Activated CD8-positive, alpha-beta memory T cell treated with anti-CD3 and anti-CD28 coated beads for 36 hours (primary cell): ENCODE data around the gene KCNJ14. TPM values are rescaled to one million over a fixed set of nuclear protein-coding genes. Genes with fewer than 3 reads are reported as not detected.

Experiments
- CTCF ChIA-PET: fragments of 350-600 bp; sonication (Branson Sonifier 250); formaldehyde crosslinking; loops from one replicate; lab custom pipeline; 2021; ENCODE audit warnings: antibody characterized with exemption; lab: Charles Lee
- POLR2A ChIA-PET: fragments of 350-600 bp; sonication (Branson Sonifier 250); formaldehyde crosslinking; loops from one replicate; lab custom pipeline; 2021; ENCODE audit warnings: antibody characterized with exemption; lab: Charles Lee
- total RNA-seq, 2 experiments: library from RNA; stranded (reverse); gene quantifications; one replicate each; pipeline ENCODE4 v1.2.3, GENCODE V29; 2021

The KCNJ14 gene
- 1 to 10 TPM; 1.6 TPM for total RNA-seq

DNA sequence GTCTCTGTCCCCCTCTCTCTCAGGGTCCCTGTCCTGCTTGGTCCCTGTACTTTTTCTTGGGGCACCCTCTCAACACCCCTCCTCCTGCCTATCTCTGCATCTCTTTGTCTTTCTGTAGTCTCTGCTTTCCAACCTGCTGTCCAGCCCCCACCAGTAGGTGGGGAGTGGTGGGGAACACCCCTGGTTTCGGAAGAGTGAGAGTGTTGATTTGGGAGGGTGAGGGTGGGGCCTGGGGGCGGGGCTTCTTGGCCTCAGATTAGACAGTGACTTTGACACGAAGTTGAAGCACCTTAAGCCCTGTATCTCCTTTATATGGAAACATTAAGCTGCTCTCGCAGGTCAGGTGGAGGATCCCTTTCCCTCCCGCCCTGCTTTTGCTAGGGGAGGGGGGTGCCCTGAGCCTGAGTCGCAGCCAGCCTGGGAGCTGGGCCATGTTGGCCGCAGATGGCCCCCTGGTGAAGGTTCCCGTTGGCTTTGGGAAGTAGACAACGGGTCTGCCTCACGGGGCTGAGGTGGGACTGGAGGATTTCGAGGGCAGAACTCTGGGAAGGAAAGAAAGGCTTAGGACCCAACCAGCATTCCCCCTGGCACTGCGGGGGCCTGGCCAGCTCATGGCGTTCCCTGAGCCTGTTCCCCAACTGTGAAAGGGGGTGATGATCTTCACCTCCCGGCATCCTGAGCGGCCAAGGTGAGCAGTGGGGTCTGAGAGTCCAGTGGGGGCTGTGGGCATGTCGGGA, at the start of gene KCNJ14:
TSS of gene KCNJ14 (plus strand) at position 404 of the 737 bp plus-strand sequence. CDS start 6,151 bp downstream, outside the sequence.
- ChIA-PET POLR2A (no interaction called here), CTCF (no interaction called here)

DNA sequence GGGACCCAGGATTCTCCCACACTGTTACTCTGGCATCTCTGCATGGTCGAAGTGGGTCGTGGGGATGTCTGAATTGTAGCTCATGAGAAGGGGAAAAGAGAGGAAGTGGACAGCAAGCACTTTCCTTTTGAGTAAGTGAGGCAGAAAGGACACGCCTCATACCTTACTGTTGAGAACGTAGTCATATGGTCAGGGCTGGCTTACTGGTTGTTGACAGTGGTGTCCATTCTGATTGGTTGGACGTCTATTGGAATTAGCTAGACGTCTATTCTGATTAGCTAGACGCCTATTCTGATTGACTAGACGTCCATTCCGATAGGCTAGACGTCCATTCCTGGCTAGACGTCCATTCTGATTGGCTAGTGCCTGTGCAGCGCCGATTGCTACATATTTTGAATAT, 49.5 kb upstream of the KCNJ14 start:
- ChIA-PET POLR2A (no interaction called here), CTCF (interaction anchor here (1.0 kb wide), 1 partner anchor 48 kb away, joined by 3 read pairs; no protein-coding TSS in a partner anchor)

DNA sequence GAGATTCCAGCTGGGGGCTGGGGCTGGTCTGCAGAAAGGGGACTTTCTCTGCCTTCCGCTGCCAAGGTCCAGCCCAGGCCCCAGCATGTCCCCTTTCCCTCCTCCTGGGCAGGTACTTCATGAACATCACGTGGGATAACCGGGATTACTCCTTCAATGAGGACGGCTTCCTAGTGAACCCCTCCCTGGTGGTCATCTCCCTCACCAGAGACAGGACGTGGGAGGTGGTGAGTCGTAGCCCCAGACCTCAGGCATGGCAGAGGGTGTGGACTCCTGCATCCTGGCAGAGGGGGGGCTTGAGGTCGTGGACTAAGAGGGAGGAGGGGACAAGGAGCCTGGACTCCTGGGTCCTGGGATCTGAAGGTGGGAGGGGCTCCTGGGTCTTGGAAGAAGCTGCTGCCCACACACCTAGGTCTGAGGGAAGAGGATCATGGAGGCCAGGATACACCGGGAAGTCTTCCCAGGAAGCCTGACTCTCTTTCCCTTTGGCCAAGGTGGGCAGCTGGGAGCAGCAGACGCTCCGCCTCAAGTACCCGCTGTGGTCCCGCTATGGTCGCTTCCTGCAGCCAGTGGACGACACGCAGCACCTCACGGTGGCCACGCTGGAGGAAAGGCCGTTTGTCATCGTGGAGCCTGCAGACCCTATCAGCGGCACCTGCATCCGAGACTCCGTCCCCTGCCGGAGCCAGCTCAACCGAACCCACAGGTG, 41.3 kb upstream of the KCNJ14 start:
- ChIA-PET POLR2A (interaction anchor here (0.6 kb wide), 1 partner anchor 122 kb away, joined by 4 read pairs; no protein-coding TSS in a partner anchor), CTCF (interaction anchor here (0.9 kb wide), 1 partner anchor 30 kb away, joined by 3 read pairs; no protein-coding TSS in a partner anchor)

DNA sequence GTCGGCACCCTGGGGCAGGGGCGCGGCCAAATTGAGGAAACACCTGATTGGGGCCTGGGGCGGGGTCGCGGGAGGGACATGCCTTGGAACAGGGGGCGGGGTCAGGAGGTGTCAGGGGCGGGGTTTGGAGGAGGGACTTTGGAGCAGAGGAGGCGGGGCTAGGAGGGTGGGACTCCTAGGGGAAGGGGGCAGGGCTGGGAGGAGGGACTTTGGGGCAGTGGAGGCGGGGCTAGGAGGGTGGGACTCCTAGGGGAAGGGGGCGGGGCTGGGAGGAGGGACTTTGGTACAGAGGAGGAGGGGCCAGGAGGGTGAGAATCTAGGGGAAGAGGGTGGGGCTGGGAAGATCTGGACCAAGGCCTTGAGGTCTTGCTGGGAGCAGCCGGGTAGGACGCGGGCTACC, 40.0 kb upstream of the KCNJ14 start:
- ChIA-PET POLR2A (no interaction called here), CTCF (interaction anchor here (0.9 kb wide), 1 partner anchor 29 kb away, joined by 3 read pairs; no protein-coding TSS in a partner anchor)

DNA sequence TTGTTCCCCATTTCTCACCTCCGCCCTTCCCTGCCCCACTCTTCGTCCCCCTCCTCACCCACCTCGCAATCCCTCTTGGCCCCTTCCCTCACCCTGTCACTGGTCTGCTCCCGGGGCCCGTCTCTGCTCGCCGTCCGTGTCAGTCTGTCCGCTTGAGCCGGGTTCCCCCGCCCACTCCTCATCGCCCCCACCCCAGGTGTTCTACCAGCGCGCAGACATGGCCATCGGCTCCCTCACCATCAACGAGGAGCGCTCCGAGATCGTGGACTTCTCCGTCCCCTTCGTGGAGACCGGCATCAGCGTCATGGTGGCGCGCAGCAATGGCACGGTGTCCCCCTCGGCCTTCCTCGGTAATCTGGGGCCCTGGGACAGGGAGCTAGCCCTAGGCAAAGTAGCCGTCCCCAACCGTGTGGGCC, 39.6 kb upstream of the KCNJ14 start:
- POLR2A ChIA-PET = no interaction called here

DNA sequence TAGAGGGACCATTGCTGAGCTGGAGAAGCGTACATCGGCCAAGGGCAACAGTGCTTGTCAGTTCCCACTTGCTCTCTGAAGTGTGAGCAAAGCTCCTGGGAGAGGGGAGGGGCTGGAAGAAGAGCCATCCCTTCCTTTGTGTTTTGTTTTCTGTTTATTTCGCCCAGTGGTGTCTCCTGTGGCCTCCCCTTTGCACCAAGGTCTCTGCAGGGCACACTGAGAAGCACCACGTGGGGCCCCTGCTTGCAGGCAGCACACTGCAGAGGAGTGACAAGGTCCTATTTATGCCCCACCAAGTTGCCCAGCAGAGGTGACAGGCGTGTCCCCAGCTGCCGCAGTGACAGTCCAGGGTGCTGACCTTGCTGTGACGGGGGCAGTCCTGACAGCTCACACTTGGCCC, 38.0 kb upstream of the KCNJ14 start:
- POLR2A ChIA-PET = no interaction called here
- CTCF ChIA-PET = interaction anchor here (0.6 kb wide), 1 partner anchor 65 kb away, joined by 3 read pairs; no protein-coding TSS in a partner anchor

More for the DNA sequence above, 39.6 kb upstream of the KCNJ14 start:
- CTCF ChIA-PET = interaction anchor here (0.6 kb wide), 1 partner anchor 25 kb away, joined by 3 read pairs; the partner anchor contains the start of gene KDELR1

DNA sequence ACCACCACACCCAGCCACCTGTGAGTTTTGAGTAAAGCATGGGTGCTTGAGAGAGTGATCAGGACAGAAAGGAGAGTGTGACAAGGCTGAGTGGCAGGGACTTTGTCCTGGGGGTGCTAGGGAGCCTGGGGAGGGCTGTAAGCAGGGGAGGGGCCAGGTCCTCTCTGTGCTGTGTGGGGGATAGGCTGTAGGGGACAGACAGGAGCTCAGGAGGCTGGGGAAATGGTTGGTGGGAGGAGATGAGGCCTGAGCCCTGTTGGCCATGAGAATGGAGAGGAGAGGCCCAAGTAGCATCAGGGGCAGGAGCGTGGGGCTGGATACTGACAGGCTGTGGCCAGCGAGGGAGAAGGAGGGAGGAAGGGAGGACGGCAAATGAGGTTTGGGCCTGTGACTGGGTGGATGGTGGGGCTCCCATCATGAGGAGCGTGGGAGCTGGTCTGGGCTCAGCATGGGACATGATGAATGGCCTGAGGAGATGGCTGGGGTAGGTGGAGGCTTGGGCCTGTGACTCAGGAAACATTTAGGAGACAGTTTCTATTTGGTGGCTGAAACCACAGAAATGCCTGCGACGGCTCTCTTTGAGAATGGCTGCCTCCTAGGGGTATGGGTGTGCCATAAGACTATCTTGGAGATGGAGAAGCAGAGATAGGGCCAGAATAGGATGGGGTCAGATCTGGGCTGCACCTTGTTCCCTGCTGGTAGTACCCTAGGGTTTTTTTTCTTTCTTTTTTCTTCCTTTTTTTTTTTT, 36.9 kb upstream of the KCNJ14 start:
- POLR2A ChIA-PET = interaction anchor here (0.5 to 1.4 kb wide), 3 partner anchors 38 to 56 kb away, joined by 4 to 6 read pairs (median 5); no protein-coding TSS in a partner anchor
- CTCF ChIA-PET = interaction anchor here (0.7 to 1.1 kb wide), 3 partner anchors 17 to 23 kb away, joined by 3 to 5 read pairs (median 4); no protein-coding TSS in a partner anchor

DNA sequence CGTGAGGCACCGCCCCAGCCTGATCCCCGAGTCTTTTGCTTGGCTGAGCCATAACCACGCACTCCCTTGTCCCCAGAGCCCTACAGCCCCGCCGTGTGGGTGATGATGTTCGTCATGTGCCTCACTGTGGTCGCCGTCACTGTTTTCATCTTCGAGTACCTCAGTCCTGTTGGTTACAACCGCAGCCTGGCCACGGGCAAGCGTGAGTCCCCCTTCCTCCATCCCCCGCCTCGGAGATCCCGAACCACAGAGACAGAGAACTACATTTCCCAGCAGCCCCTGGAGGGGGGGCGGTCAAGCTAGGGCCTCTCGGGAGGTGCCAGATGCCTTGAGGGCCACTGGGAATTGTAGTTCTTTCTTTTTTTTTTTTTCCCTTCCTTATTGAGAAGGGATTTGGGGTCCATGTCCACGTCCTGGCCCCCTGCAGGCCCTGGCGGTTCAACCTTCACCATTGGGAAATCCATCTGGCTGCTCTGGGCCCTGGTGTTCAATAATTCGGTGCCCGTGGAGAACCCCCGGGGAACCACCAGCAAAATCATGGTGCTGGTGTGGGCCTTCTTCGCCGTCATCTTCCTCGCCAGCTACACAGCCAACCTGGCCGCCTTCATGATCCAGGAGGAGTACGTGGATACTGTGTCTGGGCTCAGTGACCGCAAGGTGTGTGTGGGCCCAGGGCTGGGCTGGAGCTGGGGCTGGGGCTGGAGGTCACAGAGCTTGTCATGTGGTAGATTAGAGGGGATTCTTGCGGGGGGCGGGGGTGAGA, 36.0 kb upstream of the KCNJ14 start:
- ChIA-PET POLR2A (interaction anchor here (0.5 to 1.4 kb wide), 2 partner anchors 57 to 120 kb away, joined by 5 to 7 read pairs; no protein-coding TSS in a partner anchor), CTCF (interaction anchor here (0.9 to 1.1 kb wide), 2 partner anchors 18 to 24 kb away, joined by 3 to 5 read pairs; no protein-coding TSS in a partner anchor)

DNA sequence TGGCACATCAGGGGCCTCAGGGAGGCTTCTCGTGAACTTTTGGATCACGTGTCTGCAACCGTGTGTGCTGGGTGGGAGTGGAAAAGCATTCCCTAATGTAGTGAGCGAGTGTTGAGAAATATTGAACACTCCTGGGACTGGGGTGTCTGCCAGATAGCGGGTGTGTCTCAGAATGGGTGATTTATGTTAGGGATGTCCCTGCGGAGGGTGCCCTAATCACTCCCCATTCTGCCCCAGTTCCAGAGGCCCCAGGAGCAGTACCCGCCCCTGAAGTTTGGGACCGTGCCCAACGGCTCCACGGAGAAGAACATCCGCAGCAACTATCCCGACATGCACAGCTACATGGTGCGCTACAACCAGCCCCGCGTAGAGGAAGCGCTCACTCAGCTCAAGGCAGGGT, 33.8 kb upstream of the KCNJ14 start:
- CTCF ChIA-PET = no interaction called here
- POLR2A ChIA-PET = no interaction called here

DNA sequence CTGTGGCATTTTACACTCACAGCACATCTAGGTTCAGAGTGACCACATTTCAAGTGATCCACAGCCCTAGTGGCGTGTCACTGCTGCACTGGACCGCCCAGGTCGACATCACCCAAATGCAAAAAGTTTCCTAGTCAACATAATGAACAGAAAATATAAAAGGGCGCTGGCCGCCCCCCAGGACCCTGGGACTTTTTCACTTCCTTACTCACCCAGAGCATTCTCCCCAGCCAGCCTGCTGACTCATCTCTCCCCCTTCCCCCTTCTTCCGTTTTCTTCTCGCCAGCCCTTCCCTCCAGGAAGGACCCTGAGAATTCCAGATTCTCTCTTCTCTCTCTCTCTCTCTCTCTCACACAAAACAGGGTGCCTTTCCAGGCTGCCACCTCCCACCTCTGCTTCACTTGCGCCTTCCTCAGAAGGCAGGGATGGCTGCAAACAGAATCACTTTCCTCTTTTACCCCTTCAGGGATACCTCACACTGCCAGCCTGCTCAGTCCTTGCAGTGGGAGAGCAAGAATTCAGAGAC, 30.6 kb upstream of the KCNJ14 start:
- ChIA-PET CTCF (no interaction called here), POLR2A (no interaction called here)

DNA sequence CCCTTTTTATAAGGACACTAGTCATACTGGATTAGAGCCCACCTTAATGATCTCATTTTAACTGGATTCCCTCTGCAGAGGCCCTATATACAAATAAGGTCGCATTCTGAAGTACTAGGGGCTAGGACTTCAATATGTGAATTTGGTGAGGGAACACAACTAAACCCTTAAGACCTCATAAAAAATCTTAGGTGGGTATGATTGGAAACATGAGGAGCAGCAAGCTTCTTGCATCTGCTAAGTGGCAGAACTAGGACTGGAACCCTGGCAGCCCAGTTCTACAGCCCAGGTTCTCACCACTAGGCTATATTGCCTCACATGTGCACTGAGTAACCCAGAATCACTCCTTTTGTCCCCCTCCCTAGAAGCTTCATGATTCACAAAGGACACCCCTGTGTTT, 26.7 kb upstream of the KCNJ14 start:
- POLR2A ChIA-PET = no interaction called here
- CTCF ChIA-PET = interaction anchor here (0.5 kb wide), 1 partner anchor 77 kb away, joined by 3 read pairs; no protein-coding TSS in a partner anchor

DNA sequence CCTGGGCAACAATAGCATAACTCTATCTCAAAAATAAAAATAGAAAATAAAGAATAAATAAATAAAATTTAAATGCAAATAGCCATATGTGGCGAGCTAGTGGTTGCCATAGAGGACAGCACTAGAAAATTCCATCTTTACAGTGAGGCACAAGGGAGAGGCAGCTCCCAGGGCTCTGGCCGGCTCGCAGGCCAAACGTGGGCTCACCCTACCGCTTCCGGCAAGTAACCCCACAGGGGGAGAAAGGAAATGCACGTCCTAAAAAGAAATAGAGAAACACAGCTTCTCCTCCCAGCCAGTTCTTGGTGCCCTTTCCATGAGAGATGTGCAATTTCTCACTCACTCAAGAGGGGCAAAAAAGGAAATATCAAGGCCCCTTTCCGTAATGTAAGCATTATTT, 22.0 kb upstream of the KCNJ14 start:
- ChIA-PET POLR2A (no interaction called here), CTCF (interaction anchor here (1.2 kb wide), 1 partner anchor 10 kb away, joined by 7 read pairs; no protein-coding TSS in a partner anchor)

DNA sequence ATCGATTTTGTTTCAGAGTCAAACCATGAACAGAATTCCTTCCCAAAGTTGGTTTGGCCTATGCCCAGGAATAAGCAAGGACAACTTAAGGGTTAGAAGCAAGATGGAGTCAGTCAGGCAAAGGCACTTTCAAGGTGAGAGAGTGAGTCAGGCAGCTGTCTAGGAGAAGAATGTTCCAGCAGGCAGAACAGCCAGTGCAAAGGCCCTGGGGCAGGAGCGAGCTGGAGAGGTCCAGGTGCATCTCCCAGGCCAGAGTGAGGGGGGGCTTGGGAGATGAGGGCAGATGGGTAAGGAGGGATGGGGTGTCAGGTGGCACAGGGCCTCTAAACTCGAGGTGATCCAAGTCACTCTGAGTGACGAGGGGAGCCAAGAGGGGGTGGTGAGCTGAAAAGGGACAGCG, 18.8 kb upstream of the KCNJ14 start:
- POLR2A ChIA-PET = no interaction called here
- CTCF ChIA-PET = interaction anchor here (1.4 kb wide), 1 partner anchor 53 kb away, joined by 4 read pairs; no protein-coding TSS in a partner anchor

DNA sequence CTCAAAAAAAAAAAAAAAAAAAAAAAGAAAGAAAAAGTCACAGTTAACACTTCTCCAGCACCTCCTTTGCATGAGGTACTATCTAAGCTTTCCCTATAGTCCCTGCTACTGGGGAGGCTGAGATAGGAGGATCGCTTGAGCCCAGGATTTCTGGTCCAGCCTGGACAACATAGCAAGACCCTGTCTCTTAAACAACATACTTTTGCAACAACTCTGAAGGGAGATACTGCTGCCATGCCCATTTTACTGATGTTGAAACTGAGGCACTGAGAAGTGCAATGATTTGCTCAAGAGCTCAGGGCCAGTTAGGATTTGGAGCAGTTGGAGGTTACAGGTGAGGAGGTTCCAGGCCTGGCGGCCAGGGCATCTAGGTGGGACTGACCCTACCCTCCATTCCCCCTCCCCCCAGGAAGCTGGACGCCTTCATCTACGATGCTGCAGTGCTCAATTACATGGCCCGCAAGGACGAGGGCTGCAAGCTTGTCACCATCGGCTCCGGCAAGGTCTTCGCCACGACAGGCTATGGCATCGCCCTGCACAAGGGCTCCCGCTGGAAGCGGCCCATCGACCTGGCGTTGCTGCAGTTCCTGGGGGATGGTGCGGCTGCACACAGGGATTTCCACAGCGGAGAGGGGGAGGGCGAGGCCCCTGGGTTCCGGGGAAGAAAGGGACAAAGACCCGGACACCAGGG, 13.9 kb upstream of the KCNJ14 start:
- ChIA-PET POLR2A (no interaction called here), CTCF (no interaction called here)

DNA sequence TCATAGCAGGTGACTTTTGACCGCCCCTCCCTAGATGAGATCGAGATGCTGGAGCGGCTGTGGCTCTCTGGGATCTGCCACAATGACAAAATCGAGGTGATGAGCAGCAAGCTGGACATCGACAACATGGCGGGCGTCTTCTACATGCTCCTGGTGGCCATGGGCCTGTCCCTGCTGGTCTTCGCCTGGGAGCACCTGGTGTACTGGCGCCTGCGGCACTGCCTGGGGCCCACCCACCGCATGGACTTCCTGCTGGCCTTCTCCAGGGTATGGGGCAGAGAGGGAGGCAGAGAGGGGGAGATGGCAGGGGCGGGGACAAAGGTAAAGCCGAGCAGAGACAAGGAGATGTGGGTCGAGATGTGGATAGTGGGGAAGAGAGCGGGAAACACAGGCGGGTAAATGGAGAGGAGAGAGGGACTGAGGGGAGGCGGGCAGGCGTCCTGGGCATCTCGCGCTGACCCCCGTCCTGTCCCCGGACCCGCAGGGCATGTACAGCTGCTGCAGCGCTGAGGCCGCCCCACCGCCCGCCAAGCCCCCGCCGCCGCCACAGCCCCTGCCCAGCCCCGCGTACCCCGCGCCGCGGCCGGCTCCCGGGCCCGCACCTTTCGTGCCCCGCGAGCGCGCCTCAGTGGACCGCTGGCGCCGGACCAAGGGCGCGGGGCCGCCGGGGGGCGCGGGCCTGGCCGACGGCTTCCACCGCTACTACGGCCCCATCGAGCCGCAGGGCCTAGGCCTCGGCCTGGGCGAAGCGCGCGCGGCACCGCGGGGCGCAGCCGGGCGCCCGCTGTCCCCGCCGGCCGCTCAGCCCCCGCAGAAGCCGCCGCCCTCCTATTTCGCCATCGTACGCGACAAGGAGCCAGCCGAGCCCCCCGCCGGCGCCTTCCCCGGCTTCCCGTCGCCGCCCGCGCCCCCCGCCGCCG, 13.0 kb upstream of the KCNJ14 start:
- CTCF ChIA-PET = no interaction called here
- POLR2A ChIA-PET = no interaction called here

DNA sequence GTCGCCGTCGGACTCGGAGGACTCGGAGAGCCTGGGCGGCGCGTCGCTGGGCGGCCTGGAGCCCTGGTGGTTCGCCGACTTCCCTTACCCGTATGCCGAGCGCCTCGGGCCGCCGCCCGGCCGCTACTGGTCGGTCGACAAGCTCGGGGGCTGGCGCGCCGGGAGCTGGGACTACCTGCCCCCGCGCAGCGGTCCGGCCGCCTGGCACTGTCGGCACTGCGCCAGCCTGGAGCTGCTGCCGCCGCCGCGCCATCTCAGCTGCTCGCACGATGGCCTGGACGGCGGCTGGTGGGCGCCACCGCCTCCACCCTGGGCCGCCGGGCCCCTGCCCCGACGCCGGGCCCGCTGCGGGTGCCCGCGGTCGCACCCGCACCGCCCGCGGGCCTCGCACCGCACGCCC, 12.1 kb upstream of the KCNJ14 start:
- ChIA-PET CTCF (interaction anchor here (1.2 to 2.3 kb wide), 2 partner anchors 52 to 109 kb away, joined by 5 to 8 read pairs; partner anchors contain the start of gene KDELR1), POLR2A (no interaction called here)
